ENCODE measurements around the gene TRIM15. TPM values are rescaled to one million over a fixed set of nuclear protein-coding genes. Genes with fewer than 3 reads are reported as not detected.

TRIM15 gene
- total RNA-seq, 2 donors from 2014 or later = 58.8 to 62.5 TPM

GRCh38 chr6:30142665-30143064 lies 20.7 kb upstream of the TRIM15 start:
- no peak for ATAC-seq
- intact Hi-C loops (cut with DNase I, micrococcal nuclease) = no loop called here
- DNase-seq = no peak

GRCh38 chr6:30143780-30144179 lies 19.6 kb upstream of the TRIM15 start:
- ATAC-seq (peak; percentile 94), DNase-seq (no peak)
- intact Hi-C loops (cut with DNase I, micrococcal nuclease) = no loop called here

GRCh38 chr6:30144811-30145210 lies 18.5 kb upstream of the TRIM15 start:
- DNase-seq = no peak
- intact Hi-C loops (cut with DNase I, micrococcal nuclease) = no loop called here
- ATAC-seq = peak; percentile 26

- ATAC-seq = no peak
- DNase-seq = no peak
- intact Hi-C loops (cut with DNase I, micrococcal nuclease) = no loop called here
These were observed 17.5 kb upstream of the TRIM15 start for GRCh38 chr6:30145818-30146217.

- ATAC-seq (no peak), DNase-seq (no peak)
- intact Hi-C loops (cut with DNase I, micrococcal nuclease) = no loop called here
These were observed 16.2 kb upstream of the TRIM15 start for GRCh38 chr6:30147096-30147495.

GRCh38 chr6:30149234-30149633 lies 14.1 kb upstream of the TRIM15 start:
- DNase-seq (no peak), ATAC-seq (no peak)
- intact Hi-C loops (cut with DNase I, micrococcal nuclease) = no loop called here

- ATAC-seq (no peak), DNase-seq (no peak)
- intact Hi-C loops (cut with DNase I, micrococcal nuclease) = no loop called here
These were observed 13.3 kb upstream of the TRIM15 start for GRCh38 chr6:30149858-30150550.

GRCh38 chr6:30150671-30151395 lies 12.5 kb upstream of the TRIM15 start:
- ATAC-seq (no peak), DNase-seq (no peak)
- intact Hi-C loops (cut with DNase I, micrococcal nuclease) = no loop called here

- DNase-seq (no peak), ATAC-seq (no peak)
- intact Hi-C loops (cut with DNase I, micrococcal nuclease) = no loop called here
These were observed 11.8 kb upstream of the TRIM15 start for GRCh38 chr6:30151580-30151979.

- intact Hi-C loops (cut with DNase I, micrococcal nuclease) = no loop called here
- DNase-seq (no peak), ATAC-seq (no peak)
These were observed 11.2 kb upstream of the TRIM15 start for GRCh38 chr6:30152016-30152673.

- DNase-seq (no peak), ATAC-seq (no peak)
- intact Hi-C loops (cut with DNase I, micrococcal nuclease) = no loop called here
These were observed 10.3 kb upstream of the TRIM15 start for GRCh38 chr6:30152910-30153610.

GRCh38 chr6:30154061-30154460 lies 9.3 kb upstream of the TRIM15 start:
- intact Hi-C loops (cut with DNase I, micrococcal nuclease) = no loop called here
- DNase-seq = no peak
- ATAC-seq = no peak

- DNase-seq (peak; percentile 62 to 66), ATAC-seq (peak; percentile 78)
- intact Hi-C loops (cut with DNase I, micrococcal nuclease) = no loop called here
These were observed 8.4 kb upstream of the TRIM15 start for GRCh38 chr6:30154709-30155519.

- ATAC-seq (peak; percentile 2), DNase-seq (no peak)
- intact Hi-C loops (cut with DNase I, micrococcal nuclease) = no loop called here
These were observed 7.7 kb upstream of the TRIM15 start for GRCh38 chr6:30155520-30156261.

- DNase-seq (peak; percentile 81 to 85), ATAC-seq (peak; percentile 79)
- intact Hi-C loops (cut with DNase I, micrococcal nuclease) = no loop called here
These were observed 7.1 kb upstream of the TRIM15 start for GRCh38 chr6:30156262-30156599.

- intact Hi-C loops (cut with DNase I, micrococcal nuclease) = no loop called here
- DNase-seq (no peak), ATAC-seq (no peak)
These were observed 6.6 kb upstream of the TRIM15 start for GRCh38 chr6:30156774-30157173.

- intact Hi-C loops (cut with DNase I, micrococcal nuclease) = no loop called here
- ATAC-seq = no peak
- DNase-seq = no peak
These were observed 5.8 kb upstream of the TRIM15 start for GRCh38 chr6:30157581-30157980.

GRCh38 chr6:30157999-30158398 lies 5.3 kb upstream of the TRIM15 start:
- intact Hi-C loops (cut with DNase I, micrococcal nuclease) = no loop called here
- no peak for ATAC-seq
- DNase-seq = no peak
